Activated CD4-positive, CD25-positive, alpha-beta regulatory T cell (primary cell): ENCODE measurements around the gene ARRDC5.
"Not testable (repeated sequence)": the region's sequence is repeated elsewhere in the genome, so short reads cannot be mapped to it uniquely, and the experiment has no call there.

Experiments
- DNase-seq, 4 experiments: peaks; one replicate each; lab custom pipeline; 2025; lab: John Stamatoyannopoulos, UW

ARRDC5 gene

GRCh38 chr19:4868286-4868834 is 34.3 kb downstream of the ARRDC5 start:
- no peak for DNase-seq

GRCh38 chr19:4867534-4868285 is 35.0 kb downstream of the ARRDC5 start, which contains the start of gene PLIN3:
Gene PLIN3 (minus strand): TSS chr19:4867667. CDS start chr19:4861394, 6,273 bp downstream.
- peak; percentile 74 to 90 (median 84) for DNase-seq

- peak in 1 of 4 experiments; percentile 5 for DNase-seq
Measured at GRCh38 chr19:4866595-4867424, 35.9 kb downstream of the ARRDC5 start.

- DNase-seq: no peak
Measured at GRCh38 chr19:4861147-4861546, 41.5 kb downstream of the ARRDC5 start.

- DNase-seq: no peak
Measured at GRCh38 chr19:4859697-4860096, 43.0 kb downstream of the ARRDC5 start.

- DNase-seq: not testable (repeated sequence)
Measured at GRCh38 chr19:4856468-4856867, 46.2 kb downstream of the ARRDC5 start.

GRCh38 chr19:4853506-4853905 is 49.2 kb downstream of the ARRDC5 start:
- not testable (repeated sequence) for DNase-seq

- DNase-seq: no peak
Measured at GRCh38 chr19:4852484-4852883, 50.2 kb downstream of the ARRDC5 start.

- peak; percentile 57 to 74 (median 66) for DNase-seq
Measured at GRCh38 chr19:4851551-4852290, 51.0 kb downstream of the ARRDC5 start.

- DNase-seq: no peak
Measured at GRCh38 chr19:4849019-4849418, 53.7 kb downstream of the ARRDC5 start.

- DNase-seq: no peak
Measured at GRCh38 chr19:4847190-4847973, 55.3 kb downstream of the ARRDC5 start.

- not testable (repeated sequence) for DNase-seq
Measured at GRCh38 chr19:4845975-4846374, 56.7 kb downstream of the ARRDC5 start.

GRCh38 chr19:4844348-4845179 is 58.1 kb downstream of the ARRDC5 start:
- DNase-seq: no peak

GRCh38 chr19:4843647-4843965 is 59.1 kb downstream of the ARRDC5 start:
- no peak for DNase-seq
